ENCODE results near the gene PPM1E.
A peak's percentile ranks its signal among the peaks of the same experiment; 100 is the strongest.

Gene PPM1E

GRCh38 chr17:59002848-59003247, 247.2 kb downstream of the PPM1E start:
- no peak for TF ChIP-seq CTCF (IDR thresholded peaks at IDR 0.05; ENCODE audit: insufficient read depth, low read length, missing control alignments)
- no peak overlapping the region for H3K4me3 ChIP-seq (ENCODE audit: low read depth, low read length)
- POLR2A ChIA-PET: interaction anchor here (1.0 kb wide), 1 partner anchor 372 kb away, joined by 3 read pairs; no protein-coding TSS in a partner anchor
- DNase-seq (ENCODE audit: low read depth, low spot score): no peak
- CTCF ChIA-PET: interaction anchor here (0.6 to 10.8 kb wide), 9 partner anchors 10 to 484 kb away, joined by 3 to 184 read pairs (median 3); no protein-coding TSS in a partner anchor

DNA sequence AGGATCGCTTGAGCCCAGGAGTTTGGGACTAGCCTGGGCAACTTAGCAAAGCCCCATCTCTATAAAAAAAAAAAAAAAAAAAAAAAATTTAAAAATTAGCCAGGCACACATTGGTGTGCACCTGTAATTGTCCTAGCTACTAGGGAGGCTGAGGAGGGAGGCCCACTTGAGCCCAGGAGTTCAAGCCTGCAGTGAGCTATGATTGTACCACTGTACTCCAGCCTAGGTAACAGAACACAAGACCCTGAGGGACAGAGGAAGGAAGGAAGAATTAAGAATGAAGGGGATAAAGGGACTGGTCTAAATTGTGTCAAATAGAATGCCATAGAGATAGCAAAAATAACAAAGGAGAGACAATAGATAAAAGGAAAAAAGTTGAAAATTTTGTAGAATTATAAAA, 248.2 kb downstream of the PPM1E start:
- H3K4me3 ChIP-seq (ENCODE audit: low read depth, low read length): no peak overlapping the region
- DNase-seq (ENCODE audit: low read depth, low spot score): no peak
- CTCF ChIA-PET: interaction anchor here (0.8 to 10.8 kb wide), 11 partner anchors 10 to 485 kb away, joined by 3 to 184 read pairs (median 5); no protein-coding TSS in a partner anchor
- POLR2A ChIA-PET: interaction anchor here (0.6 to 1.7 kb wide), 2 partner anchors 372 kb away, joined by 3 to 8 read pairs; no protein-coding TSS in a partner anchor
- TF ChIP-seq CTCF (IDR thresholded peaks at IDR 0.05; ENCODE audit: insufficient read depth, low read length, missing control alignments): no peak

DNA sequence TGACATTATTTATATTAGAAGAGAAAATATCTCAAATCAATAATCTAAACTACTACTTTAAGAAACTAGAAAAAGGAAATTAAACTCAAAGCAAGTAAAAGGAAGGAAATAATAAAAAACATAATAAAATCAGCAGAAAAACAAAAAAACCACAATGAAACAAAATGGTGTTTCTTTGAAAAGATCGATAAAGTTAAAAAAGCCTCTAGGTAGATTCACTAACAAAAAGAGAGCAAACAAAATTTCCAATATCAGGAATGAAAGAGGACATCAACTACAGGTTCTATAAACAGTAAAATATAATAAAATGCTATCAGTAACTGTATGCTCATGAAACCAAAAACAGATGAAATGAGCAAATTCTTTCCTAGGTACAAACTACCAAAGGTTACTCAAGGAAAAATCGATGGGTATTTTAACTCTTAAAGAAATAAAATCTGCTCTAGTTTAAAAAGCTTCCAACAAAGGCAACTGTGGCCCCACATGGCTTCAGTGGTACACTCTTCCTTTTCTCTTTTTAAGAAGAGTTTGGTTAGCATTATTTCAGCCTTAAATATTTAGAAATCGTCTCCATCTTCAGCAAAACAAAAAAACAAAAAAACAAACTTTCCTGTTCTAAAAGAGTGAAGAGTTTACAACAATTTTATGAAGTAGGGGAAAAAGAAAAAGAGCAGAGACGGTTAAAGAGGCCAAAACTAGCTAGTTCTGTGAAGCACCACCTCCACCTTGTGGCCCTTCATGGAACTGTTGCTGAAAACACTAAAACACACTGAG, 248.9 kb downstream of the PPM1E start:
- ChIA-PET CTCF (interaction anchor here (0.6 to 10.8 kb wide), 24 partner anchors 9 to 486 kb away, joined by 3 to 184 read pairs (median 6); no protein-coding TSS in a partner anchor), POLR2A (interaction anchor here (1.7 kb wide), 1 partner anchor 373 kb away, joined by 8 read pairs; no protein-coding TSS in a partner anchor)
- no peak overlapping the region for H3K4me3 ChIP-seq (ENCODE audit: low read depth, low read length)
- DNase-seq (ENCODE audit: low read depth, low spot score): no peak
- TF ChIP-seq CTCF (IDR thresholded peaks at IDR 0.05; ENCODE audit: insufficient read depth, low read length, missing control alignments): peak; percentile 84

GRCh38 chr17:59007995-59008394, 252.3 kb downstream of the PPM1E start:
- no peak overlapping the region for H3K4me3 ChIP-seq (ENCODE audit: low read depth, low read length)
- ChIA-PET POLR2A (no interaction called here), CTCF (interaction anchor here (0.9 to 10.8 kb wide), 5 partner anchors 9 to 489 kb away, joined by 3 to 184 read pairs (median 3); no protein-coding TSS in a partner anchor)
- DNase-seq (ENCODE audit: low read depth, low spot score): no peak
- TF ChIP-seq CTCF (IDR thresholded peaks at IDR 0.05; ENCODE audit: insufficient read depth, low read length, missing control alignments): no peak

- no peak for DNase-seq (ENCODE audit: low read depth, low spot score)
- ChIA-PET CTCF (interaction anchor here (1.1 to 10.8 kb wide), 4 partner anchors 10 to 490 kb away, joined by 3 to 184 read pairs (median 36); no protein-coding TSS in a partner anchor), POLR2A (interaction anchor here (0.6 kb wide), 1 partner anchor 271 kb away, joined by 5 read pairs; no protein-coding TSS in a partner anchor)
- TF ChIP-seq CTCF (IDR thresholded peaks at IDR 0.05; ENCODE audit: insufficient read depth, low read length, missing control alignments): no peak
- H3K4me3 ChIP-seq (ENCODE audit: low read depth, low read length): no peak overlapping the region
Measured at GRCh38 chr17:59008737-59009136, 253.1 kb downstream of the PPM1E start.

DNA sequence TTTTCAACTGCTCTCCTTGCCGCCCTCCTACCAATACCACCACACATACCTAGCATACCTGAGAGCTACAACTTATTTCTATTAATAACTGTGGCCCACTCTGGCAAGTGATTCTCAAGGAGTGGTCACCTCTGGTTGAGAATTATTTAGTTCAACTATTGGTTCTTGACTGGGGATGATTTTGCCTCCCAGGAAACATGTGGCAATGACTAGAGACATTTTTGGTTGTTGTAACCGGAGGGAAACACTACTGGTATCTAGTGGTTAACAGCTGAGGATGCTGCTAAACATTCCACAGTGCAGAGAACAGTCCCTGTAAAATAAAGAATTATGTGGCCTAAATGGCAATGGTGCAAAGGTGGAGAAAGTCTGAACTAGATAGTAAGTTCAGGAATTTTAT, 254.4 kb downstream of the PPM1E start:
- no peak for TF ChIP-seq CTCF (IDR thresholded peaks at IDR 0.05; ENCODE audit: insufficient read depth, low read length, missing control alignments)
- POLR2A ChIA-PET: interaction anchor here (0.5 kb wide), 1 partner anchor 383 kb away, joined by 3 read pairs; no protein-coding TSS in a partner anchor
- CTCF ChIA-PET: interaction anchor here (0.6 to 10.8 kb wide), 6 partner anchors 17 to 492 kb away, joined by 3 to 184 read pairs (median 4); no protein-coding TSS in a partner anchor
- no peak for DNase-seq (ENCODE audit: low read depth, low spot score)
- H3K4me3 ChIP-seq (ENCODE audit: low read depth, low read length): no peak overlapping the region
